ENCODE measurements around the gene TFIP11. TPM values are rescaled to one million over a fixed set of nuclear protein-coding genes. Genes with fewer than 3 reads are reported as not detected.

The TFIP11 gene
- total RNA-seq, 1 experiment from 2014 or later: 26.9 TPM

GRCh38 chr22:26559961-26560575 lies 47.8 kb upstream of the TFIP11 start:
- Mint-ChIP-seq H3K27me3 (ENCODE audit: low read depth) (no peaks in the 10 kb centered on the region; the same call in 1 of the 2 replicates), H3K36me3 (0 out of 2 replicates have a peak, but pooled peaks cover 3% of the 10 kb centered on the region), H3K9me3 (no peaks in the 10 kb centered on the region), H3K4me1 (peaks cover 84% of the 10 kb centered on the region), H3K4me3 (no peak overlapping the region), H3K27ac (peak overlapping the region; percentile 70)
- DNase-seq (ENCODE audit: low spot score) (no peak), ATAC-seq (no peak)
- TF ChIP-seq TP53 (CRISPR knock-in tag; IDR thresholded peaks at IDR 0.05) (no peak), HMGXB4 (CRISPR knock-in tag; IDR thresholded peaks at IDR 0.05) (no peak), STAT6 (CRISPR knock-in tag; conservative IDR thresholded peaks at IDR 0.05; ENCODE audit: low read depth) (no peak), MXD4 (CRISPR knock-in tag; IDR thresholded peaks at IDR 0.05; ENCODE audit: borderline replicate concordance) (no peak), CREM (CRISPR knock-in tag; IDR thresholded peaks at IDR 0.05) (no peak), ZNF317 (CRISPR knock-in tag; IDR thresholded peaks at IDR 0.05; ENCODE audit: borderline replicate concordance, low read depth) (no peak), RELA (CRISPR knock-in tag; IDR thresholded peaks at IDR 0.05; ENCODE audit: borderline replicate concordance) (no peak), E2F1 (CRISPR knock-in tag; IDR thresholded peaks at IDR 0.05) (no peak)
- TF ChIP-seq, protein P1, sequence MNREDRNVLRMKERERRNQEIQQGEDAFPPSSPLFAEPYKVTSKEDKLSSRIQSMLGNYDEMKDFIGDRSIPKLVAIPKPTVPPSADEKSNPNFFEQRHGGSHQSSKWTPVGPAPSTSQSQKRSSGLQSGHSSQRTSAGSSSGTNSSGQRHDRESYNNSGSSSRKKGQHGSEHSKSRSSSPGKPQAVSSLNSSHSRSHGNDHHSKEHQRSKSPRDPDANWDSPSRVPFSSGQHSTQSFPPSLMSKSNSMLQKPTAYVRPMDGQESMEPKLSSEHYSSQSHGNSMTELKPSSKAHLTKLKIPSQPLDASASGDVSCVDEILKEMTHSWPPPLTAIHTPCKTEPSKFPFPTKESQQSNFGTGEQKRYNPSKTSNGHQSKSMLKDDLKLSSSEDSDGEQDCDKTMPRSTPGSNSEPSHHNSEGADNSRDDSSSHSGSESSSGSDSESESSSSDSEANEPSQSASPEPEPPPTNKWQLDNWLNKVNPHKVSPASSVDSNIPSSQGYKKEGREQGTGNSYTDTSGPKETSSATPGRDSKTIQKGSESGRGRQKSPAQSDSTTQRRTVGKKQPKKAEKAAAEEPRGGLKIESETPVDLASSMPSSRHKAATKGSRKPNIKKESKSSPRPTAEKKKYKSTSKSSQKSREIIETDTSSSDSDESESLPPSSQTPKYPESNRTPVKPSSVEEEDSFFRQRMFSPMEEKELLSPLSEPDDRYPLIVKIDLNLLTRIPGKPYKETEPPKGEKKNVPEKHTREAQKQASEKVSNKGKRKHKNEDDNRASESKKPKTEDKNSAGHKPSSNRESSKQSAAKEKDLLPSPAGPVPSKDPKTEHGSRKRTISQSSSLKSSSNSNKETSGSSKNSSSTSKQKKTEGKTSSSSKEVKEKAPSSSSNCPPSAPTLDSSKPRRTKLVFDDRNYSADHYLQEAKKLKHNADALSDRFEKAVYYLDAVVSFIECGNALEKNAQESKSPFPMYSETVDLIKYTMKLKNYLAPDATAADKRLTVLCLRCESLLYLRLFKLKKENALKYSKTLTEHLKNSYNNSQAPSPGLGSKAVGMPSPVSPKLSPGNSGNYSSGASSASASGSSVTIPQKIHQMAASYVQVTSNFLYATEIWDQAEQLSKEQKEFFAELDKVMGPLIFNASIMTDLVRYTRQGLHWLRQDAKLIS (CRISPR knock-in tag; IDR thresholded peaks at IDR 0.05; ENCODE audit: borderline replicate concordance): no peak
- TF ChIP-seq, protein P2, sequence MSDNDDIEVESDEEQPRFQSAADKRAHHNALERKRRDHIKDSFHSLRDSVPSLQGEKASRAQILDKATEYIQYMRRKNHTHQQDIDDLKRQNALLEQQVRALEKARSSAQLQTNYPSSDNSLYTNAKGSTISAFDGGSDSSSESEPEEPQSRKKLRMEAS (CRISPR knock-in tag; IDR thresholded peaks at IDR 0.05): no peak
- POLR2A ChIA-PET: interaction anchor here (0.6 kb wide), 1 partner anchor 97 kb away, joined by 4 read pairs; the partner anchor contains the start of gene MIAT
- CTCF ChIA-PET: interaction anchor here (1.0 to 1.3 kb wide), 3 partner anchors 9 to 106 kb away, joined by 3 to 4 read pairs (median 3); partner anchors contain the start of gene MIAT

GRCh38 chr22:26558248-26558895 lies 46.1 kb upstream of the TFIP11 start:
- ATAC-seq: no peak

More at GRCh38 chr22:26558248-26558895, 46.1 kb upstream of the TFIP11 start:
- no peak for DNase-seq (ENCODE audit: low spot score)
- TF ChIP-seq ERG (CRISPR knock-in tag; IDR thresholded peaks at IDR 0.05): no peak
- TF ChIP-seq ZNF423 (CRISPR knock-in tag; IDR thresholded peaks at IDR 0.05): 0 out of 2 replicates have a peak, but pooled peaks have one; percentile 10
- H3K4me1 Mint-ChIP-seq: peaks cover 82% of the 10 kb centered on the region
- H3K27me3 Mint-ChIP-seq (ENCODE audit: low read depth): no peaks in the 10 kb centered on the region; the same call in 1 of the 2 replicates
- no peak overlapping the region for H3K4me3 Mint-ChIP-seq
- H3K27ac Mint-ChIP-seq: peak overlapping the region; percentile 90
- no peaks in the 10 kb centered on the region for H3K36me3 Mint-ChIP-seq
- CTCF ChIA-PET: interaction anchor here (1.4 kb wide), 1 partner anchor 107 kb away, joined by 4 read pairs; no protein-coding TSS in a partner anchor
- H3K9me3 Mint-ChIP-seq: no peaks in the 10 kb centered on the region
- POLR2A ChIA-PET: no interaction called here
